DND-41 (cell line): ENCODE measurements around the gene SIT1.

ENCODE experiments used
- EZH2 ChIP-seq: IDR thresholded peaks from 3 replicates; pipeline ENCODE4 v1.6.1; 2012; ENCODE audit warnings: borderline replicate concordance, low read depth, mild to moderate bottlenecking, moderate library complexity, low read length, inconsistent platforms; ENCODE audit not compliant: severe bottlenecking
- TF ChIP-seq, protein P1 (sequence below): IDR thresholded peaks from 2 replicates; pipeline ENCODE4 v1.5.1; 2012; ENCODE audit warnings: borderline replicate concordance, low read length, moderate library complexity, mild to moderate bottlenecking; ENCODE audit not compliant: poor library complexity, severe bottlenecking; ENCODE audit errors: extremely low read depth

DNA sequence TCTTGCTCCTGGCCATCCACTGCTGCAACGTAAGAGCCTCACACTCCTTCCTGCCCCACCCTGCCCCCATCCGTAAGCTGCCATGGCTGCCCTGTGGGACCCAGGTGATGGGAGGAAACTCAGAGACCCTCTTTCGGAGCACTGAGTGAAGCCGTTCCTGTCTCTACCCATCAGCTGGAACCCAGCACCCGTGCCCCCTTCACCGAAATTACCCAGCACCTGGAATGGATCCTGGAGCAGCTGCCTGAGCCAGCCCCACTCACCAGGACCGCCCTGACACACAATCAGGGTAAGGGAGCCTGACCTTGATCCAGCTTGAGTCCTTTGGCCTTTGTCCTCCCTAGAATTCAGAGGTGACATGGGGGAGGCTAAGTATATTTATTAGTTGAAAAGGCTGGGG lies 42.5 kb downstream of the SIT1 start:
- TF ChIP-seq, protein P1, sequence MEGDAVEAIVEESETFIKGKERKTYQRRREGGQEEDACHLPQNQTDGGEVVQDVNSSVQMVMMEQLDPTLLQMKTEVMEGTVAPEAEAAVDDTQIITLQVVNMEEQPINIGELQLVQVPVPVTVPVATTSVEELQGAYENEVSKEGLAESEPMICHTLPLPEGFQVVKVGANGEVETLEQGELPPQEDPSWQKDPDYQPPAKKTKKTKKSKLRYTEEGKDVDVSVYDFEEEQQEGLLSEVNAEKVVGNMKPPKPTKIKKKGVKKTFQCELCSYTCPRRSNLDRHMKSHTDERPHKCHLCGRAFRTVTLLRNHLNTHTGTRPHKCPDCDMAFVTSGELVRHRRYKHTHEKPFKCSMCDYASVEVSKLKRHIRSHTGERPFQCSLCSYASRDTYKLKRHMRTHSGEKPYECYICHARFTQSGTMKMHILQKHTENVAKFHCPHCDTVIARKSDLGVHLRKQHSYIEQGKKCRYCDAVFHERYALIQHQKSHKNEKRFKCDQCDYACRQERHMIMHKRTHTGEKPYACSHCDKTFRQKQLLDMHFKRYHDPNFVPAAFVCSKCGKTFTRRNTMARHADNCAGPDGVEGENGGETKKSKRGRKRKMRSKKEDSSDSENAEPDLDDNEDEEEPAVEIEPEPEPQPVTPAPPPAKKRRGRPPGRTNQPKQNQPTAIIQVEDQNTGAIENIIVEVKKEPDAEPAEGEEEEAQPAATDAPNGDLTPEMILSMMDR = no peak
- no peak for TF ChIP-seq EZH2
